Neural crest cell (in vitro differentiated cells): ENCODE results near the gene ZNF12. TPM values are rescaled to one million over a fixed set of nuclear protein-coding genes. Genes with fewer than 3 reads are reported as not detected.
"Not testable (repeated sequence)": the region's sequence is repeated elsewhere in the genome, so short reads cannot be mapped to it uniquely, and the experiment has no call there.

Source experiments
- DNase-seq: peaks from one replicate; pipeline ENCODE4 v3.0.0; 2021; ENCODE audit warnings: low read depth, mixed read lengths, low spot score
- H3K27ac Mint-ChIP-seq: one replicate; pipeline ENCODE4 v1.8.0; 2021; ENCODE audit warnings: mild to moderate bottlenecking, mixed read lengths; ENCODE audit not compliant: unreplicated experiment
- H3K27me3 Mint-ChIP-seq: 2 replicates; pipeline ENCODE4 v1.8.0; 2021; ENCODE audit warnings: low read depth, mild to moderate bottlenecking, mixed read lengths
- H3K36me3 Mint-ChIP-seq: 2 replicates; pipeline ENCODE4 v1.8.0; 2021; ENCODE audit warnings: low read depth, mild to moderate bottlenecking, mixed read lengths
- H3K4me1 Mint-ChIP-seq: 2 replicates; pipeline ENCODE4 v1.8.0; 2021; ENCODE audit warnings: mixed read lengths
- H3K4me3 Mint-ChIP-seq: one replicate; pipeline ENCODE4 v1.8.0; 2021; ENCODE audit warnings: mild to moderate bottlenecking, mixed read lengths
- H3K9me3 Mint-ChIP-seq: 2 replicates; pipeline ENCODE4 v1.8.0; 2021; ENCODE audit warnings: mixed read lengths
- long read RNA-seq: library from polyadenylated mRNA; unstranded; transcript quantifications from one replicate; pipeline ENCODE4 v2.0.0, GENCODE V29; 2020
- total RNA-seq: library from RNA; stranded (reverse); gene quantifications from 2 replicates; pipeline ENCODE4 v1.2.1, GENCODE V29; 2021
- TF ChIP-seq, protein P1 (sequence below): fragments of 200-600 bp; sonication (generic); conservative IDR thresholded peaks from 2 replicates; pipeline ENCODE4 v1.5.0; 2021; ENCODE audit warnings: antibody characterized with exemption, mild to moderate bottlenecking

ZNF12 gene
- total RNA-seq: 21.9 and 24.6 TPM in 2 replicates
- long read RNA-seq, full-length matches to known transcripts: 2 of 10 reads
- long read RNA-seq, partial matches to known transcripts: 2 of 10 reads
- long read RNA-seq, other reads (novel, unspliced or antisense): 6 of 10 reads

- peaks cover 26% of the 10 kb centered on the region for H3K9me3 Mint-ChIP-seq
- H3K27me3 Mint-ChIP-seq: peaks cover 35% of the 10 kb centered on the region
- H3K36me3 Mint-ChIP-seq: peaks cover 38% of the 10 kb centered on the region
- peak within 1 kb of the TSS; percentile 96 for H3K4me3 Mint-ChIP-seq
- TF ChIP-seq, protein P1, sequence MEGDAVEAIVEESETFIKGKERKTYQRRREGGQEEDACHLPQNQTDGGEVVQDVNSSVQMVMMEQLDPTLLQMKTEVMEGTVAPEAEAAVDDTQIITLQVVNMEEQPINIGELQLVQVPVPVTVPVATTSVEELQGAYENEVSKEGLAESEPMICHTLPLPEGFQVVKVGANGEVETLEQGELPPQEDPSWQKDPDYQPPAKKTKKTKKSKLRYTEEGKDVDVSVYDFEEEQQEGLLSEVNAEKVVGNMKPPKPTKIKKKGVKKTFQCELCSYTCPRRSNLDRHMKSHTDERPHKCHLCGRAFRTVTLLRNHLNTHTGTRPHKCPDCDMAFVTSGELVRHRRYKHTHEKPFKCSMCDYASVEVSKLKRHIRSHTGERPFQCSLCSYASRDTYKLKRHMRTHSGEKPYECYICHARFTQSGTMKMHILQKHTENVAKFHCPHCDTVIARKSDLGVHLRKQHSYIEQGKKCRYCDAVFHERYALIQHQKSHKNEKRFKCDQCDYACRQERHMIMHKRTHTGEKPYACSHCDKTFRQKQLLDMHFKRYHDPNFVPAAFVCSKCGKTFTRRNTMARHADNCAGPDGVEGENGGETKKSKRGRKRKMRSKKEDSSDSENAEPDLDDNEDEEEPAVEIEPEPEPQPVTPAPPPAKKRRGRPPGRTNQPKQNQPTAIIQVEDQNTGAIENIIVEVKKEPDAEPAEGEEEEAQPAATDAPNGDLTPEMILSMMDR: no peak
- H3K4me1 Mint-ChIP-seq: peaks cover 25% of the 10 kb centered on the region
- DNase-seq: peak; percentile 93
- peak within 1 kb of the TSS; percentile 57 for H3K27ac Mint-ChIP-seq
These were observed at the start of gene ZNF12 for GRCh38 chr7:6706666-6707407. ZNF12 (minus strand) TSS chr7:6706947; CDS start chr7:6705173, 1,774 bp downstream.

DNA sequence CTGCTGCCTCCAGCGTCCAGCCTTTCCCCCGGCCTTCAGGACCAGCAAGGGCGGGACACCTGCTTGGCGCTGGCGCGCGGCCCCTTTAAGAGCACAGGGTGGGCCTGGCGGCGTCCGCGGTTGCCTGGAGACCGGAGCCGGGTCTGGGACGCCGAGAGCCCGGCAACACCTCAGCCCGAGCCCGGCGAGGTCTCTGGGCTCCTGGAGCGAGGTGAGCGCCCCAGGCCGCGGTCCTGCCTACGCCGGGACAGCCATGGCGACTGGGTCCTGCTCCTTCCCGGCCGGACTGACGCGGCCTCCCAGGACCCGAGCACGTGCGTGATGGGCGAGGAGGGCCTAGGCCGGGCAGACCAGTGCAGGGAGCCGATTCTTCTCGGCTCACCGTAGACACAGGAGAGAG is 47.2 kb upstream of the ZNF12 start, which contains the start of gene RSPH10B2:
RSPH10B2 (plus strand) TSS at position 140 of the 400 bp plus-strand sequence. CDS start 3,575 bp downstream, outside the sequence.
- not testable (repeated sequence) for H3K4me1 Mint-ChIP-seq, H3K27me3 Mint-ChIP-seq, DNase-seq, H3K36me3 Mint-ChIP-seq, H3K27ac Mint-ChIP-seq, H3K4me3 Mint-ChIP-seq, H3K9me3 Mint-ChIP-seq

DNA sequence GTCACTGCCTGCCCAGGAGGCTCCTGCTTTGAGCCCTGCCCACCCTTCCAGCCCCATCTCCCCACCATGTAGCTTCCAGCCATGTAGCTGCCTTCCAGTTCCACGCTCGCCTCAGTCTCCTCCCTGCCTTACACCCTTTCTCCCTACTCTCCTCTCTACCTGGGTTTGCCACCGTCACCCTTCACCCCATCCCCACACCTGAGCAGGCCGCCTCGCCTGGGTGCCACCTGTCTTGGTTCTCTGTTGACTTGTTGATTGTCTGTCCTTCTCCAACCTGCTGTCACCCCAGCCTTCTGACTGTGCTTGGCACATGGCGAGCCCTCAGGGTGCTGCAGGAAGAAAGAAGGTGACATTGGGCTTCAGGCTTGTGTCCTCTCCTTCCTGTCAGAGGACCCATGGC is 43.4 kb upstream of the ZNF12 start:
- H3K4me1 Mint-ChIP-seq: not testable (repeated sequence)

DNA sequence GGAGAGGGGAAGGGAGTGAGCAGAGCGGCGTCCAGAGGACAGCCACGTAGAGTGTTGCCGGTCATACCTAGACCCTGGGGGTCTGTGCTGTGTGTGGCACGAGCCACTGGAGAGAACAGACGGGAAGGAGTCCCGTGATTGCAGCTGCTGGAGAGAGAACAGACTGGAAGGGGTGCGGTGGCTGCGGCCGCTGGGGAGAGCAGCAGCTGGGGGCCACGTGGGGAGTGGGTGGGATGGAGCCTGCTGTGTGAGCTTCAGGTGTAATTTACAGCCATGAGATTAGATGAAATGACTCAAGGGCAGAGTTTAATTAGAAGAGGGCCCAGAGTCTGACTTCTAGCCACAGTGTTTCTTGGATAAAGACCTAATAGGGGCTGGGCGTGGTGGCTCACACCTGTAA is 42.6 kb upstream of the ZNF12 start:
- not testable (repeated sequence) for DNase-seq, H3K27me3 Mint-ChIP-seq, H3K27ac Mint-ChIP-seq, H3K4me3 Mint-ChIP-seq, H3K36me3 Mint-ChIP-seq, H3K9me3 Mint-ChIP-seq, H3K4me1 Mint-ChIP-seq

More for the DNA sequence above, 43.4 kb upstream of the ZNF12 start:
- H3K36me3 Mint-ChIP-seq, H3K4me3 Mint-ChIP-seq, H3K9me3 Mint-ChIP-seq, DNase-seq, H3K27ac Mint-ChIP-seq, H3K27me3 Mint-ChIP-seq: not testable (repeated sequence)

GRCh38 chr7:6744410-6745100 is 37.8 kb upstream of the ZNF12 start:
- not testable (repeated sequence) for H3K4me3 Mint-ChIP-seq, H3K27ac Mint-ChIP-seq, H3K4me1 Mint-ChIP-seq, H3K27me3 Mint-ChIP-seq, H3K9me3 Mint-ChIP-seq, DNase-seq, H3K36me3 Mint-ChIP-seq

DNA sequence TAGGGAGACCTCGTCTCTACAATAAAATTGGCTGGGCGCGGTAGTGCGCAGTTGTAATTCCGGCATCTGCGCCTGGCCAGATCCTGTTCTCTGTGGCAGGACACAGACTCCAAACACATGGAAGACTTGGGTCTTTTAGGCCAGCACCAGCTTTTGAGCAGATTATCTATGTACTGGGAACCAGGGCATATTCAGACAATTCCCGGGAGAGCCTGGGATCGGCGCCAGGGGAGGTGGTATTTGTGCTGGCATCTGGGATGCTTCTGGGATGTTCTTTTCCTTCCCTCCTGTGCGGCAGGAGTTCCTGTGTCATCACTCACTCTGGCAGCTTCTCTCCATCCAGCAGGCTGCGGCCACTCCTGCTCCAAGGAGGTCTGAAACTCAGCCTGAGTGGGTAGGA is 31.7 kb upstream of the ZNF12 start:
- peaks cover 12% of the 10 kb centered on the region for H3K36me3 Mint-ChIP-seq
- not testable (repeated sequence) for H3K9me3 Mint-ChIP-seq, H3K4me3 Mint-ChIP-seq, H3K4me1 Mint-ChIP-seq, DNase-seq, H3K27ac Mint-ChIP-seq, H3K27me3 Mint-ChIP-seq

- Mint-ChIP-seq H3K4me3 (peak overlapping the region; percentile 92), H3K27ac (peak overlapping the region; percentile 89), H3K27me3 (peaks cover 17% of the 10 kb centered on the region), H3K4me1 (peaks cover 14% of the 10 kb centered on the region), H3K36me3 (peaks cover 12% of the 10 kb centered on the region), H3K9me3 (peaks cover 7% of the 10 kb centered on the region)
- DNase-seq: no peak
- TF ChIP-seq, protein P1: no peak
These were observed 23.5 kb upstream of the ZNF12 start for GRCh38 chr7:6730343-6730633.
